GM18867 (cell line): ENCODE measurements around the gene ARHGEF10L.
A peak's percentile ranks its signal among the peaks of the same experiment; 100 is the strongest.
"Not testable (repeated sequence)": the region's sequence is repeated elsewhere in the genome, so short reads cannot be mapped to it uniquely, and the experiment has no call there.

Experiments used
- ATAC-seq: cut with Tn5 transposase; IDR thresholded peaks from one replicate; pipeline ENCODE4 v1.9.1; 2021; ENCODE audit warnings: mild to moderate bottlenecking, moderate library complexity; ENCODE audit not compliant: unreplicated experiment

The ARHGEF10L gene, protein sequence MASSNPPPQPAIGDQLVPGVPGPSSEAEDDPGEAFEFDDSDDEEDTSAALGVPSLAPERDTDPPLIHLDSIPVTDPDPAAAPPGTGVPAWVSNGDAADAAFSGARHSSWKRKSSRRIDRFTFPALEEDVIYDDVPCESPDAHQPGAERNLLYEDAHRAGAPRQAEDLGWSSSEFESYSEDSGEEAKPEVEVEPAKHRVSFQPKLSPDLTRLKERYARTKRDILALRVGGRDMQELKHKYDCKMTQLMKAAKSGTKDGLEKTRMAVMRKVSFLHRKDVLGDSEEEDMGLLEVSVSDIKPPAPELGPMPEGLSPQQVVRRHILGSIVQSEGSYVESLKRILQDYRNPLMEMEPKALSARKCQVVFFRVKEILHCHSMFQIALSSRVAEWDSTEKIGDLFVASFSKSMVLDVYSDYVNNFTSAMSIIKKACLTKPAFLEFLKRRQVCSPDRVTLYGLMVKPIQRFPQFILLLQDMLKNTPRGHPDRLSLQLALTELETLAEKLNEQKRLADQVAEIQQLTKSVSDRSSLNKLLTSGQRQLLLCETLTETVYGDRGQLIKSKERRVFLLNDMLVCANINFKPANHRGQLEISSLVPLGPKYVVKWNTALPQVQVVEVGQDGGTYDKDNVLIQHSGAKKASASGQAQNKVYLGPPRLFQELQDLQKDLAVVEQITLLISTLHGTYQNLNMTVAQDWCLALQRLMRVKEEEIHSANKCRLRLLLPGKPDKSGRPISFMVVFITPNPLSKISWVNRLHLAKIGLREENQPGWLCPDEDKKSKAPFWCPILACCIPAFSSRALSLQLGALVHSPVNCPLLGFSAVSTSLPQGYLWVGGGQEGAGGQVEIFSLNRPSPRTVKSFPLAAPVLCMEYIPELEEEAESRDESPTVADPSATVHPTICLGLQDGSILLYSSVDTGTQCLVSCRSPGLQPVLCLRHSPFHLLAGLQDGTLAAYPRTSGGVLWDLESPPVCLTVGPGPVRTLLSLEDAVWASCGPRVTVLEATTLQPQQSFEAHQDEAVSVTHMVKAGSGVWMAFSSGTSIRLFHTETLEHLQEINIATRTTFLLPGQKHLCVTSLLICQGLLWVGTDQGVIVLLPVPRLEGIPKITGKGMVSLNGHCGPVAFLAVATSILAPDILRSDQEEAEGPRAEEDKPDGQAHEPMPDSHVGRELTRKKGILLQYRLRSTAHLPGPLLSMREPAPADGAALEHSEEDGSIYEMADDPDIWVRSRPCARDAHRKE (N-terminal part only)

DNA sequence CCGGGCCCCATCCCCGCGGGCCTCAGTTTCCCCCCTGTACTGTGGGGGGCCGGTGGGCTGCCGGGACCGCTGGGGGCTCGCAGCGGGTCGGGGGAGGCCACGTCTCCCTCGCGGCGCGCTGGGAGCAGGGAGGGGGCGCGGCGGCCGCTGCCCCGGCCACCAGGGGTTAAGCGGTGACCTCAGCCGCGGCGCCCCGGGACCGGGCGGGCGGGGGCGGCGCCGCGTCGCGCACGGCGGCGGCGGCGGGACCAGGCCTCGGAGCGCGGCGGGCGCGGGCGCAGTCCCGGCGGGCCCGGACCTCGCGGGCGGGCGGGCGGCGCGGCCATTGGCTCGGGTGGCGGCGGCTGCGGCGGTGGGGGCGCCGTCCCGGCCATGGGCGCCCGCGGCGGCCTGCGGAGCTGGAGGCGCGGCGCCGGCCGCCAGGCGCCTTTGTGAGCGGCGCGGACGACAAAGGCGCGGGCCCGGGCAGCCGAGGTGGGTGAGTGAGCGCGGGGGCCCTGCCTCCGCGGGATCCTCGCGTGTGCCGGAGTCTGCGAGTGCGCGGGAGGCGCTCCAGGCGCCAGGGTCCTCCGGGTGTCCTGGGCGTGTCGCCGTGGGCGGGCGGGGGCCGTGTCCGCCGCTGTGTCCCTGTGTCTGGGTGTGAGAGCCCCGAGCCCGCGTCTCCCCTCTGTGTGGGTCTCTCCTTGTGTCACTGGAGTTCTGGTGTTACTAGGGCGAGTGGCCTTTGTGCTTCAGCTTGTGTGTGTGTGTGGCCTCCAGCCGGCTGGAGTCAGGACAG lies at the start of gene ARHGEF10L:
Gene ARHGEF10L (plus strand): TSS at position 222 of the 778 bp plus-strand sequence. CDS start 40,898 bp downstream, outside the sequence.
- no peak for ATAC-seq

DNA sequence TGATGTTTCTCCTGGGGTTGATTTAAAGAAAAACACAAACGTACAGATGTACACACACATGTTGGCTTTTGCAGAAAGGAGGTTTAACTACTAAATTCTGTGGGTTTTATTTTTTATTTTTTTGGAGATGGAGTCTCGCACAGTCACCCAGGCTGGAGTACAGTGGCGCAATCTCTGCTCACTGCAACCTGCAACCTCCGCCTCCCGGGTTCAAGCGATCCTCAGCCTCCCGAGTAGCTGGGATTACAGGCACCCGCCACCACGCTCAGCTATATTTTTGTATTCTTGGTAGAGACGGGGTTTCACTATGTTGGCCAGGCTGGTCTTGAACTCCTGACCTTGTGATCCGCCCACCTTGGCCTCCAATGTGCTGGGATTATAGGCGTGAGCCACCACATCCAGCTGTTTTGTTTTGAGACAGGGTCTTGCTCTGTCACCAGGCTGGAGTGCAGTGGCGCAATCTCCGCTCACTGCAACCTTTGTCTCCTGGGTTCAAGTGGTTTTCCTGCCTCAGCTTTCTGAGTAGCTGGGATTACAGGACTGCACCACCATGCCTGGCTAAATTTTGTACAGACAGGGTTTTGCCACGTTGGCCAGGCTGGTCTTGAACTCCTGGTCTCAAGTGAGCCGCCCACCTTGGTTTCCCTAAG lies 49.6 kb upstream of the ARHGEF10L start:
- not testable (repeated sequence) for ATAC-seq

DNA sequence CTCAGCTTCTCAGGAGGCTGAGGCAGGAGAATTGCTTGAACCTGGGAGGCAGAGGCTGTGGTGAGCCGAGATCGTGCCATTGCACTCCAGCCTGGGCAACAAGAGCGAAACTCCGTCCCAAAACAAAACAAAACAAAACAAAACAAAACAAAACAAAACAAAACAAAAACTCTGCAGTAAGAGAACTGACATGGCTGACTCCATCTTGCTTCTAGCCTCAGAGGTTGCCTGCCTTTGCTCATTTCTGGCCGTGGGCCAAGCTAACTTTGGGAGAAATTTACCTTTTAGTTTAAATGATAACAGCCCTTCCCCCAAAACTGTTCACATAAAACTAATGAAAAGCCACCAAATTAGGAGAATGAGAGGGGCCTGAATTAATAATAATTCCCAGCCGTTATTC lies 48.8 kb upstream of the ARHGEF10L start:
- not testable (repeated sequence) for ATAC-seq

DNA sequence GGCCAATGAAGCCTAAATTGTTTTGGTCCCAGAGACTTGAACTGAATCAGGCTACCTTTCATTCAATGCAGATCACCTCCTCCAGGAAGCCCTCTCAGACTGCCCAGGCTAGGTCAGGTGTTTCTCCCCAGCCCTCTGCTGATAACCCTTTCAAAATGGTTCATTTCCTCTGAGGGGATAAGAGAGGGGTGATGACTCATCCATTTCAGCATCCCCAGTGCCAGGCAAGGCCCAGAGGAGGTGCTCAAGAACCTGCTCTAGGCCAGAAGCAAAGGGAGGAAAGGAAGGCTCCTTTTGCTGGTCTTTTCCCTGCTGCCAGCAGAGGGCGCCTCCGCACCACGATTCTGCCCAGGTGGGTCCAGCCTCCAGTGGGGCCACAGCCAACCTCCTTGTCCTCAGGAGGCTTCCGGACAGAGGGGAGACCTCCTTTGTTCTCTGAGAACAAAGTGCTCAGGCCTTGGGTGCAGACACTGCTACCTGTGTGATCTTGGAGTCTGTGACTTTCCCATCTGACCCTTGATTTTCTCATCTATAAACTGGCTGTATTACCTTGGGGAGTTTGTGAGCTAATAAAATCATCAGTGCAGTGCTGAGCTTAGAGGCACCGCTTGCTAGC lies 45.3 kb upstream of the ARHGEF10L start:
- ATAC-seq = no peak

DNA sequence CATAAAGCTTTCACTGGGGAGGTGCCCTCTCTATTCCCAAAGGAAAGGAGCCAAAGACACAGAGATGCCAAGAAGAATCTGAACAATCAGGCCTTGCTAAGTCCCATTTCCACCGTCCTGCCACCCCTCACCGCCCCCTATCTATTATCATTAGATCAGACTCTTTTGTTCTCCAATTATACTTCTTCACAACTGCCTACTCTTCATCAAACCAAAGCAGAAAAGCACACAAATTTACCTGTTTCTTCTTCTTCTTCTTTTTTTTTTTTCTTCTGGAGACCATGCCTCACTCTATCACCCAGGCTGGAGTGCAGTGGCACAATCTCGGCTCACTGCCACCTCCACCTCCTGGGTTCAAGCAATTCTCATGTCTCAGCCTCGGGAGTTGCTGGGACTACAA lies 43.1 kb upstream of the ARHGEF10L start:
- ATAC-seq = no peak

DNA sequence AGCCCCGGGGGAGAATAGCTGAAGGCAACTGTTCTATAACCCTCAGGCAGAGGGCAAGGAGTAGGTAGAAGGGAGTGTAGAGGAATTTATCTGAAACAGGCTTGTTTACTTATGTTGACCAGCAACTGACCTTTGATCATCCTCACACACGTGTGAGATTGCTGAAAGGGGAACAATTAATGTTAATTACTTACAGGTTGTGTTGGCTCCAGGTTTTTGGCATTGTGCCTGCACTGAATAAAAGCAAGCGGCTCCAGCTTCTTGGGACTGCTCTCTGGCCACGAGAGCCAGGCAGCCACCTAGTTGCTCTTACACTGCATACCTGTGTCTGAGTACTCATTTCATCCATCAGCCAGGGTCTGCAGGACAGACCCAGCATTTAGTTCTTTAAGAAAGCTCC lies 41.3 kb upstream of the ARHGEF10L start:
- no peak for ATAC-seq

DNA sequence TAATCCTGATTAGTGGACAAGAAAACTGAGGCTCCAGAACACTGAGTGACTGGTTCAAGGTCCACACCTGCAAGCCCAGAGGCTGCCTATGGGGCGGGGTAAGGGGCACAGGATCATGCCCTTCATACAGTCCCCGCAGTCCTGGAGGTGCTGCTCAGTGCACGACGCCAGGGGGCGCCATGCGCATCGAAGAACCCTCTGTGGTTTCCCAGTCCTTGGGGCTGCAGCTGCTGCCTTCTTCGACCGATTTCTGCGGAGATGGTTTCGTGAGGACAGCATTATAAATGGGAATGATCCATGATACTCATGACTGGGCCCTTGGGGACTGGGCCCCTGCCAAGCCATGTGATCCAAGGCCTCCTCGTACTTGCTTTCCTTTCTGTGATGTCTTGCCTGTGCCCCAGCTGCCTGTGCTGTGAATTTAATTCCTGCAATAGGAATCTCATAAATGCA lies 37.1 kb upstream of the ARHGEF10L start:
- peak; percentile 41 for ATAC-seq

DNA sequence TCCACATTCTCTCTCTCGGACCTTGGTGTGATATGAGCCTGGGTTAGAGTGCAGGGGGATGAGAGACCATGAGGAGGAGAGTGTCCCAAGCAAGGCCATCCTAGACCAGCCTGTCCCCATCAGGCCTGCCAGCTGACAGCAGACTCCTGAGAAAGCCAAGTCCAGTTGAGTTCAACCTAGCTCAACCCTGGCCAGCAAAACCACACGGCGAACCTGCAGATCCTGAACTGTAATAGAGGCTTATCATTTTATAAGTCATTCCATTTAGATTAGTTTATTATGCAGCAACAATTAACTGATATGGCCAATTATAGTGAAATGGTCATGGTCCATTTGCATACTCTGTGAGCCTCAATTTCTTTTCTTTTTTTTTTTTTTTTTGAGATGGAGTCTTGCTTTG lies 36.4 kb upstream of the ARHGEF10L start:
- no peak for ATAC-seq

DNA sequence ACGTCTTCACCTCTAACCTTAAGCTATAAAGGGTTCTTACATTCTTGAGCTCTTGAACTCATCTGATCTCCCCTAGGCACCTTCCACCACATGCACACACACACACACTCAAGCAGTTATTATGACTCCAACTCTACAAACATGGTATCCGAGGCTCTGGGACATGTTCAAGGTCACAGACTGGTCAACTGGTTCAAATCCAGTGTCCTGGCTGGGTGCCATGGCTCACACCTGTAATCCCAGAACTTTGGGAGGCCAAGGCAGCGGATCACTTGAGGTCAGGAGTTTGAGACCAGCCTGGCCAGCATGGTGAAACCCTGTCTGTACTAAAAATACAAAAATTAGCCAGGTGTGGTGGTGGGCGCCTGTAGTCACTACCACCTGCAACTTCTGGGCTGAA lies 32.3 kb upstream of the ARHGEF10L start:
- ATAC-seq = not testable (repeated sequence)

DNA sequence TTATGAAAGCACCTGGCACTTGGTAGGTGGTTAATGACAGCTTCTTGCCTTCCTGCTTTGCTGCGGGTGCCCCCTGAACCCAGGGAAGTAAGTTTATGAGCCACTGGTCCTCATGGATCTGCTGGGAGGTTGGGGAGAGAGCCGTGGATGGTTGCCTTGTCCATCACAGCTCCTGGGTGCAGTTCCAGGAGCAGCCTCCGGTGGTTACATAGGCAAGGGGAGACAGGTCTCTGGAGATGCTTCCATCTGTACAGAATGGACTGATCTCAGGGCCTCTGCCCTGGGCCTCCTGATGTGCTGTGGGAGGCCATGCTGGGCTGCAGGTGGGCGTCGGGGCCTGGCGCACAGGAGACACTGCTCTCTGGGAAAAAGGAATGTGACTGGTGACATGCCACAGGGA lies 31.6 kb upstream of the ARHGEF10L start:
- ATAC-seq = no peak

DNA sequence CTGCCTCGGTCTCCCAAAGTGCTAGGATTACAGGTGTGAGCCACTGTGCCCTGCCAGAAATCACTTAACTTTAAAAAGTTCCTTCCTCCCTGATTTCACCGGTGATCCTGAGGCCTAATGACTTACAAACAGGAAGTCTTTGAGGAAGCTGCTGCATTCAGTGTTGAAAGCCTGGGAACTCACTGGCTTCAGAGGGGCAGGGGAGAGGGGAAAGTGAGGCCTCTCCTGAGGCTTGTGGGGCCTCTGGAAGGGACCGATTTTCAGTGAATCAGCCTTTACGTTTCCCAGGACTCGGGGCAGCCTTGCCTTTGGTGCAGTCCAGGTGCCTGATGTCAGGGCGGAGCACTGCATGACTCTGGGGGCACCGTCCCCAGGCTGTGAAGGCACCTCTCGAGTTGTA lies 30.1 kb upstream of the ARHGEF10L start:
- no peak for ATAC-seq

DNA sequence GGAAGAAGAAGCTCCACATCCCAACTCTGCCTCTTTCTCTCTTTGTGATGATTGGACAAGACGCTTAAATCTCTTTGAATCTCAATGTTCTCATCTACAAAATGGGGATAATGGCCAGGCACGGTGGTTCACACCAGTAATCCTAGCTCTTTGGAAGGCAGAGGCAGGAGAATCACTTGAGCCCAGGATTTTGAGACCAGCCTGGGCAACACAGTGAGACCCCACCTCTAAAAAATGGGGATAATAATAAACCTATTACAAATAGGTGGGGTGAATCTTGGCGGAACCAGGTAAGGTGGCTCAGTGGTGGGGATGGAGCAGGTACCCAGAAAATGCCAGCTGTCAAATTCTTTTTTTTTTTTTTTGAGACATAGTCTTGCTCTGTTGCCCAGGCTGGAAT lies 29.4 kb upstream of the ARHGEF10L start:
- ATAC-seq = no peak

DNA sequence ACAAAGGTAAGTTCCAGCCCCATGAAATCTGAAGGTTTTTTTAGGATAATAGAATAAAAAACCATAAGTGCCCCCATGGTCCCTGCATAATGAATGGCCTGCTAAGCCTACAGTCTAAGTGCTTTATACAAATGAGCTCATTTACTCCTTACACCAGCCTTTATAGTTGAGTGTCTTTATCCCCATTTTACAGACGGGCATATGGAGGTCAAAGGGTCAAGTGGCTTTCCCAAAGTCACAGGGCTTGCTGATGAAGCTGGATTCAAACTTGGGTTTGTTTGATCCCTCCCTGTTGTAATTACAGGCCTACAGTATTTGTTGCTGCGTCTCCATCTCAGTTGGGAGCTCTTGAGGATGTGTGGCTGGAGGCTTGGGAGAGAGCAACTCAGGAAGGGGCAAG lies 28.3 kb upstream of the ARHGEF10L start:
- ATAC-seq = no peak

DNA sequence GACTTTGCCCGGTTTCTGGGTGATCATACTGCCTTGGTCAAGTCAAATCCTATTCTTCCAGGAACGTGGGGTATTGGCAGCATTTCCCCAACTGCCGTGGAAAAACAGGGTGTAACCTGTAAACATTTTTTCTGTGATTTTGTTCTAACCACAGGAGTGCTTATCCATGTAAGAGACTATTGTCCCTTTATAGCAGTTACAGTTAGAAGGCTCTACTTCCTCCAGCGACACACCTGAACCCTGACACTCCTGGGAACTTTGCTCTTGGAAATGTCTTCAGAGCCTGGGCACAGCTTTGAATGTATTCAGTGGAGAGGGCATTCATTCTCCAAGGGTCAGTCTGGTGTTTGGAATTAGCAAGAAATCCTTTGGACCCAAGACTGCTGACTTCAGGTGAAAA lies 26.4 kb upstream of the ARHGEF10L start:
- ATAC-seq = no peak

DNA sequence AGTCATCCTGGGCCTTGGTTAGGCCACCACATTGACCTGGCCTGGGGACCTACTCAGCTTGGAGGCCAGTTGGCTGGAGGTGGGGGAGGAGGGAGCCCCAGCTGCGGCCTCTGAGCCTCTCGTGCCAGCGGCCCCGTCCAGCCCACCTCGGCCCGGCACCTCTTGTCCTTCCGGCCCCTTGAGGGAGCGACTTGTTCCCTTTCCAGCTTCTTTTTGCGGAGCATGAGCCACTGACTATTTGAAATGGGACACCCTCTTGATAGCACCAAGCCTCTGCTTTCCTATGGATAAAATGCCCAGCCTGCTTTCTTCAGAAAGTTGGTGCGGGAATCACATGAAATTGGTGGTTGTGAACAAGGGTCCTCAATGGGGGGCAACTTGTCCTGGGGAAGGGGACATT lies 24.7 kb upstream of the ARHGEF10L start:
- no peak for ATAC-seq

DNA sequence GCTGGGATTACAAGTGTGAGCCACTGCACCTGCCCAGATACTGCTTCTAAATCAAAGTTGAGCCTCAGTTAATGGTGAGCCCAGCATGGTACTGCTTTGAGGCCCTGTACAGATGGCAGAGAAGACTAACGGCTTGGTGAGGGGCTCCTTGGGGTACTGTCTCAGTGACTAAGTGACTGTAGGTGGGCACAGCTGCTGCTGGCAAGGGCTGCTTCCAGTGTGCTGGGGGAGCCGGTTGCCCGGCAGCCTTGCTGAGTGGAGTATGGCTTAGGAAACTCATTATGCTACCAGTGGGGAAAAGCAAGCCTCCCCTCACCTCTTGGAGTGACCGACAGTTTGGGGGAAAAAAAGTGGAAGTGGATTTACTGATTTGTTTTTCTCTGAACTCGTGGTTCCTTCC lies 23.6 kb upstream of the ARHGEF10L start:
- no peak for ATAC-seq

DNA sequence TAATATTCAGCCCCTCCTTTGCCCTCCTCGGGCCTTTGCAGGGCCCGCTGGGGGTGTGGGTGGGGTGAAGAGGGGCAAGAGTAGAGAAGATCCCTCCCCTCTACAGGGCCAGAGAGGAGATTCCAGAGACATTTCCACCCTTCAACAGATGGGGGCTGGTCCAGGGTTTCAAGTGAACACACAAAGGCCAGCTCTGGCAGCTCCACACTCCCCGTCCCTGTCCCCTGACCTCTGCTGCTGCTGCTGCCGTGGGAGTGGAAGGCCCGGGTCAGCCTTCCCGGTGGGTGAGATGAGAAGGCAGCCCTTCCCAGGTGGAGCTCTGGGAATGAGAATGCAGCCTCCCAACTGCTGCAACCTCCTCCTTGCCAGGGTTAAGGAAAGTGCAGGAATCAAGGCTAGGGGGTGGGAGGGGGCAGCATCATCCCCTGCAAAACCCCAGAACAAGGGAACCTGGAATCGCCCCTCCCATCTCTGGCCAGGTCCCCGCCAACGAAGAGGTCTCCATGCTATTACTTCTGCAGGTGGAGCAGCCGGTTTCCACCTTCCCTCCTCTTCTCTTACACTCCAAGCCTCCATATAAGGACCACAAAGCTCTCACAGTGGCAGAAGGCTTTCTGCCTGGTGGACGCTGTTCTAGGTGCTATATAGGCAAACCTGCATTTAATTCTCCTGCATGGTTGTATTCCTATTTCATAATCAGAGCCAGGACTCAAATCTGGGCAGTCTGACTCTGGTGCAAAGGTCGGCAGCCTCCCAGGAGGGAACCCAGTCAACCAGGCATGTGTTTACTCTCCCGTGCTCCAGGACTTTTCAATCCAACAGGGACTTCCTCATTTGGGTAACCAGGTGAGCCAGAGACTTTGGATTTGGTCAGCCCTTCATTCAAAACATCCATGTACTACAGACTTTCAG lies 22.9 kb upstream of the ARHGEF10L start:
- no peak for ATAC-seq

DNA sequence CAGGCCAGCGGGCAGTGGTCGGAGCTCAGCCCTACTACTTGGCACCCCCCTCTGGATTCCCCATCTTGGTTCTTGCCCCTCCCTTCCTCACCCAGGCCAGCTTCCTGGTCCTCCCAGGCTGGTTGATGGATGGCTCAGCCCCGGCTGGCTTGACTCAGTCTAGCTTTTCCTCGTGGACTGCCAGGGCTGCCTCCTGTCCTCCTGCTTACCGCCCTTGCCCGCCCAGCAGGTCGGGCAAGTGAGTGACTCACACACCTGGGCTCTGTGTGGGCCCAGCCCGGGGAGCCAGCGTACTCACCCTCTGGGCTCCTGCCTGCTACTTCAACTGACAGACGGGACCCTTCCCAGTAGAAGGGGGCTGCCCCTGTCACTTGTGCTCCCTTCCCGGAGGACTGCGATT lies 19.5 kb upstream of the ARHGEF10L start:
- ATAC-seq = no peak
